ENCODE measurements around the gene MYO7B.

GRCh38 chr2:127614246-127614645 lies 78.8 kb downstream of the MYO7B start:
- TF ChIP-seq CTCF (IDR thresholded peaks at IDR 0.05) (no peak), POLR2A (IDR thresholded peaks at IDR 0.05; ENCODE audit: low read length) (no peak), MAX (IDR thresholded peaks at IDR 0.05) (no peak), KDM1A (IDR thresholded peaks at IDR 0.05; ENCODE audit: low read depth) (no peak)

Measured in A549 (cell line).